ENCODE results near the gene METTL5.
"Not testable (repeated sequence)": the region's sequence is repeated elsewhere in the genome, so short reads cannot be mapped to it uniquely, and the experiment has no call there.

METTL5 gene

GRCh38 chr2:169828141-169828811 is 3.6 kb upstream of the METTL5 start:
- DNase-seq: peak; percentile 17

DNA sequence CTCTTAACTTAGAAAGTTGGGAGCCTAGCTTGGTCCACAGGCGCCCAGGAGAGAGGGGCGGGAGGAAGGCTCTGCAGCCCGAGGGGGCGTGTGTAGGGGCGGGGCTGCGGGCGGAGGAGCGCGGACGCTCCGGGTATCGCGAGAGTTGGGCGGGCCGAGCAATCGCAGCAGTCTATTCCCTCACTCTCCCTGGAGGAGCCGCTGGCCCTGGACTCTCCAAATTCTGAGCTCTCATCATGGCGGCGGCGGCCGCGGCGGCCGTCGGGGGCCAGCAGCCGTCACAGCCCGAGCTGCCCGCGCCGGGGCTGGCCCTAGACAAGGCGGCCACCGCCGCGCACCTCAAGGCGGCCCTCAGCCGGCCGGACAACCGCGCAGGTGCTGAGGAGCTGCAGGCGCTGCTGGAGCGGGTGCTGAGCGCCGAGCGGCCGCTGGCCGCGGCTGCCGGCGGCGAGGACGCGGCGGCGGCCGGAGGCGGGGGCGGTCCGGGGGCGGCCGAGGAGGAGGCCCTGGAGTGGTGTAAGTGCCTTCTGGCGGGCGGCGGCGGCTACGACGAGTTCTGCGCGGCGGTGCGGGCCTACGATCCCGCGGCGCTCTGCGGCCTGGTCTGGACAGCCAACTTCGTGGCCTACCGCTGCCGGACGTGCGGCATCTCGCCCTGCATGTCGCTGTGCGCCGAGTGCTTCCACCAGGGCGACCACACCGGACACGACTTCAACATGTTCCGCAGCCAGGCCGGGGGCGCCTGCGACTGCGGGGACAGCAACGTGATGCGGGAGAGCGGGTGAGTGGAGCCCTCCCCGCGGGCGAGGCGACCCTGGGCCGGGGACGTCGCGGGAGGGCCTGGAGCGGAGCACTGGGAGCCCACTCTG is 2.8 kb upstream of the METTL5 start, which contains the start of gene UBR3:
Gene UBR3, plus strand, starts transcription at position 183 of the 869 bp plus-strand sequence. Its CDS starts 54 bp downstream, at position 237.
- peak; percentile 85 for DNase-seq

- no peak for DNase-seq
Observed at GRCh38 chr2:169823996-169824372, 721 bp downstream of the METTL5 start.

GRCh38 chr2:169822785-169823392 is 1.8 kb downstream of the METTL5 start:
- DNase-seq: no peak

DNA sequence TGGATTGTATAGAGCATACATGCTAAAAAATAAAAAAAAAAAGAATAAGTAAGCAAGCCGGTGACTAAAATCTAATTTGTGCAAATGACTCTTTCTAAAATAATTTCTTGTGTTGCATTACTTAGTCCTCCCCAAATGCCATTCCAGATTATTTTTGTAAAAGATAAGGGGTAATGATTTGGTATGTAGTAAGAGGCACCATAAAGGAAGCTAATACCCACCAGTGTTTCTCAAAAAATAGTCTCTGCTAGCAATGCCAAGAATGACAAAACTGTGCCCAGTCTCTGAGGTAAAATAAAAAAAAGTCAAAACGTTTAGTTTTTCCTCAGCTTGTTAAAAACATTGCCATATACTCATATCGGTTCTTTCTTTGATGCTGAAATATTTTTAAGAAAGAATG is 2.7 kb downstream of the METTL5 start:
- no peak for DNase-seq

DNA sequence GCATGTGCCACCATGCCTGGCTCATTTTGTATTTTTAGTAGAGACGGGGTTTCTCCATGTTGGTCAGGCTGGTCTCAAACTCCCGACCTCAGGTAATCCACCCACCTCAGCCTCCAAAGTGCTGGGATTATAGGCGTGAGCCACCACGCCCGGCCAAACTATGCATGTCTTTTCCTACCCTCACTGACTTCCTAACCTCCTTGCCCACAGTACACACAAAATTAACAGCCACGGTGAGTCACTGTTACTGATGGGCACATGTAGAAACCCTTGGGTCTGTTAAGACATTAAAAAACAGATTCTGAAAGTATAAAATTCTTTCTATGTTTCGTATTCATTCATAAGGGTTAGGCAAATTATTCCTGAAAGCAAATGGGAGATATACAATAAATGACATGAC is 4.6 kb downstream of the METTL5 start:
- DNase-seq: not testable (repeated sequence)

DNA sequence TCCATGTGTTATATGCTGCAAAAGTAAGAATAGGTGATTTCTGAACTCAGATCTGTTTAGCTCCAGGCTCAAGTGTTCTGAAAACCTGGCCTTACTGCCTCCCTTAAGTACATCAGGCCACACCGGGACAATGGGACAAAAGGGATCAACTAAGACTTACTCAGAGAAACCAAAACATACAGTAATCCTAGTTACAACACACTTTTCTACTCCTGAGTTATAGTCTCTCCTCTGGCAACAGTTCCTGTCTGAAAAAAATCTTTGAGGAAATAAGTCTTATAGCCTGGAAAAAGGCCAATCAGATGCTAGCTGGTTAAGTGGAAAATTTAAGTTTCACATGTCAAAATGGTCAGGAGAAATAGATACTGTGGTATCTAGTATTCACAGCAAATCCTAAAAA is 5.6 kb downstream of the METTL5 start:
- no peak for DNase-seq

DNA sequence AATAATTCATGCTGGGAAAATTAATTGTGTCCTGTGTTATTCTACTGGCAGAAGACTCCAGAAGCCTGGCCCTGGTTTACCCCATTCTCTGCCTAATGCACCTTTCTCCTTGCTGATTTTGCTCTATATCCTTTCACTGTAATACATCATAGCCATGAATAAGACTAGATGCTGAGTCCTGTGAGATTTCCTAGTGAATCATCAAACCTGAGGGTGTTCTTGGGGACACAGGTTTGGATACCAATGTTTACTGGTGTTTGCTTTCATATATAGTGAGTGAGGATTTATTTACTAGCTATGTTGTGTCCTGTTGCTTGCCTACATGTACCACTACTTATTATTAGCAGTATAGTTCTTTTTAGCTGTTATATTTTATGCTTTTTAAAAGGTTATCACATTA is 6.5 kb downstream of the METTL5 start:
- no peak for DNase-seq

DNA sequence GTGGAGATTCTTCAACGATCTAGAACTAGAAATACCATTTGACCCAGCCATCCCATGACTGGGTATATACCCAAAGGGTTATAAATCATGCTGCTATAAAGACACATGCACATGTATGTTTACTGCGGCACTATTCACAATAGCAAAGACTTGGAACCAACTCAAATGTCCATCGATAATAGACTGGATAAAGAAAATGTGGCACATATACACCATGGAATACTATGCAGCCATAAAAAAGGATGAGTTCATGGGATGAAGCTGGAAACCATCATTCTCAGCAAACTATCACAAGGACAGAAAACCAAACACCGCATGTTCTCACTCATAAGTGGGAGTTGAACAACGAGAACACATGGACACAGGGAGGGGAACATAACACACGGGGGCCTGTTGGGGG is 7.3 kb downstream of the METTL5 start:
- not testable (repeated sequence) for DNase-seq

DNA sequence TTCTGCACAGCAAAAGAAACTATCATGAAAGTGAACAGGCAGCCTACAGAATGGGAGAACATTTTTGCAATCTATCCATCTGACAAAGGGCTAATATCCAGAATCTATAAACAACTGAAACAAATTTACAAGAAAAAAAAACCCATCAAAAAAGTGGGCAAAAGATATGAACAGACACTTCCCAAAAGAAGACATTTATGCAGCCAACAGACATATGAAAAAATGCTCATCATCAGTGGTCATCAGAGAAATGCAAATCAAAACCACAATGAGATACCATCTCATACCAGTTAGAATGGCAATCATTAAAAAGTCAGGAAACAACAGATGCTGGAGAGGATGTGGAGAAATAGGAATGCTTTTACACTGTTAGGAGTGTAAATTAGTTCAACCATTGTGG is 7.7 kb downstream of the METTL5 start:
- not testable (repeated sequence) for DNase-seq

DNA sequence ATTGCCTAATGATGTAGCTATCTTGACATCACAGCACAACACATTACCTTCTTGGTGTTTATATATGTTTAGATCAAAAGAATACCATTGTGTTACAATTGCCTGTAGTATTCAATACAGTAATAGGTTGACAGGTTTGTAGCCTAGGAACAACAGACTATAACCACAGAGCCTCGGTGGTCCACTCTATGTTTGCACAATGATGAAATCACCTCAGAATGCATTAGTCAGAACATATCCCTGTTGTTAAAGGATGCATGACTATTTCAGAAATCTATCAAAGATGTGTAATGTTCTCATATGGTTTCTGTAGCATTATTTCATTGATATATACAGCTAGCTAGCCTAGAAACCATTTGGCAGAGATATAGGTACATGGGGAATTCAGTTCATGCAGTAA is 8.9 kb downstream of the METTL5 start:
- no peak for DNase-seq

- DNase-seq: no peak
Observed at GRCh38 chr2:169808221-169808620, 16.5 kb downstream of the METTL5 start.

GRCh38 chr2:169806586-169806985 is 18.1 kb downstream of the METTL5 start:
- DNase-seq: no peak

DNA sequence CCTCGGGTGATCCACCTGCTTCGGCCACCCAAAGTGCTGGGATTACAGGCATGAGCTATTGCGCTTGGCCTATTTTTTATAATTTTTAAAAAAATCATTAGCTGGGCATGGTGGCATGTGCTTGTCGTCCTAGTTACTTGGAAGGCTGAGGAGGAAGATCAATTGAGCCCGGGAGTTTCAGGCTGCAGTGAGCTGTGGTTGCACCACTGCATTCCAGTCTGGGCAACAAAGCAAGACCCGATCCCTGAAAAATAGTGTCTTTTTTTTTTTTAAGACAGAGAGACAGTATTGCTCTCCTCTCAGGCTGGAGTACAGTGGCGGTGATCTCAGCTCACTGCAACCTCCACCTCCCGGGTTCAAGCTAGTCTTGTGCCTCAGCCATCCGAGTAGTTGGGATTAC is 21.2 kb downstream of the METTL5 start:
- DNase-seq: no peak

DNA sequence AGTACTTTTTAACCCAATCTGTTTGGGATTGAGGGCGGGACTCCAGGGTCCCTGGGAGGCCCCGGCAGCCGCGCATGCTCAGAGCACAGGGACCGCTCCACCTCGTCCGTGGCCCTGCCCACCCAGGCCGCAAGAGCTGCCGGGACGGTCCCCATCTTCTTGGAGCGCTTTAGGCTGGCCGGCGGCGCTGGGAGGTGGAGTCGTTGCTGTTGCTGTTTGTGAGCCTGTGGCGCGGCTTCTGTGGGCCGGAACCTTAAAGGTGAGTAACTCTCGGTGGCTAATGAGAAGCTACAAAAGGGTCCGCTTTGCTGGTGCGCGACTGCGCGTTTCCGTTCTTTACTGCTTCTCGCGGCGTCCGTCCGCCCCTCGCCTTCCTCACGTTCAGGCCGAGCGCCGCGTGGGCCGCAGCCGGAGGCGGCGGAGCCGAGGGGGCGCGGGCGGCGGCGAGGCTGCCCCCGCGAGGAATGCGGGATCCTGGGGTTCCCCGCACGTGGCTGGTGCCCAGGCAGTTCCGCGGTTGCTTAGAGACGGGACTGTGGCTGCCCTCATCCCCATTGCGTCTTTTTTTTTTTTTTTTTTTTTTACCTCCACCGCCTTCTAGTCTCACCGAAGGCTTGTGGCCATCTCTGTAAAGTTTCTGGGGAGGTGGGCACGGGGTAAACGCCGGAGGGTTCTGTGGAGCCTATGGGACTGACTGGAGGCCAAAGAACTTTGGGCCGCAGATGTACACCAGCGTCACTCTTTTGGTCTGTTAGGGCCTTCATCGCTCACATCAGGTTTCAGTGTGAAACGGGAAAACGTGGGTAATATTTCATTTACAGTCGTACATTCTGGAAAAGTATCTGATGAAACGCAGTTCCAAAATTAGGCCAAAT is 25.8 kb downstream of the METTL5 start, which contains the start of gene SSB:
Gene SSB, plus strand, starts transcription at position 154 of the 875 bp plus-strand sequence. CDS start 2,090 bp downstream, outside the sequence.
- DNase-seq: peak; percentile 85

DNA sequence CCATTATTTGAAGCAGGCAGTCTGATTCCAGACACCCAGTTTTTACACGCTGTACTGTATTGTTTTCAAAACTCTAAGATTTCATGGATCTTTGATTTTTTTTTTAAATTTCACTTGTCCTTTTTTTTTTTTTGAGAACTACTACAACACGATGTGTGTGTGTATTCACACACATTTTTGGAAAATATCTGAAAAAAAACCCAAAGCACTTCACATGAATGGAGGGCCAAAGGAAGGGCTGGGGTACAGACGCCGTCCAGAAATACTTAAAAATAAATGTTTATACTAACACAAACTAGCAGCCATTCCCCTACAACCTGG is 26.3 kb downstream of the METTL5 start:
- DNase-seq: no peak

DNA sequence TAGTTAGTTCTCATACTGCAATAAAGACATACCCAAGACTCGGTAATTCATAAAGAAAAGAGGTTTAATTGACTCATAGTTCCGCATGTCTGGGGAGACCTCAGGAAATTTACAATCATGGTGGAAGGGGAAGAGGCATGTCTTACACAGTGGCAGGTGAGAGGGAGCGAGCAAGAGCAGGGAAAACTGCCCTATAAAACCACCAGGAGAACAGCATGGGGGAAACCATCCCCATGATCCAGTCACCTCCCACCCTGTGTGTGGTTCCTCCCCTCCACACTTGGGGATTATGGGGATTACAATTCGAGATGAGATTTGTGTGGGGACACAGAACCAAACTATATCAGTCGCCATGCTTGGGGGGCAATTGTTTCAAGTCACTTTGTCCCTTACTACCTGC is 27.1 kb downstream of the METTL5 start:
- DNase-seq: no peak

DNA sequence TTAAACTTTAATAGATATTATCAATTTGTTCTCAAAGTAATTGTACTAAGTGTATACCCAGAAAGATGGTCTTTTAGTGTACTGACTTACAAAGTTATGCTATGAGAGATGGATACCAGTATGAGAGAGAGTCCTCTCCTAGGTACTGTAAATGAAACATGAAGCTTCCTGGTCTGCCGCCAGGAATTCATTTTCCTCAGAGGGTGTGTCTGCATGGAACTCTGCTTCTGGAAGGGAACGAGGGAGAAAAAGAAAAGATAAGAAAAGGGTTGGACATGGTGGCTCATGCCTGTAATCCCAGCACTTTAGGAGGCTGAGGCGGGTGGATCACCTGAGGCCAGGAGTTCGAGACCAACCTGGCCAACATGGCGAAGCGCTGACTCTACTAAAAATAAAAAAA is 28.3 kb downstream of the METTL5 start:
- DNase-seq: no peak

DNA sequence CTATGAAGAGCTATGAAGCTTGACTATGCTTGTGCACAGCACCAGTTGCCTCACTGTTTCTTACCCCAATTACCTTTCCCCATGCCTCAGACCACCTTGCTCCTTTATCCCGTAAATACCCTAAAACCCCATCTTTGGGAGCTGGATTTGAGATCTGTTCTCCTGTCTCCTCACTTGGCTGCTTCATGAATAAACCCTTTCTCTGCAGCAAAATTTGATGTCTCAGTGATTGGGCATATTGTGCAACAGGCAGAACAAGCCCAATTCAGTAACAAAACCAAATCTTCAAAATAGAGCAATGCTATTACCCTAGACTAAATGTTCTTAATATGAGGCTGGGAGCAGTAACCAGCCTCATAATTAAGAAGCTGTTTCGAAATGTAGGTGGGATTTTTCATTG is 29.5 kb downstream of the METTL5 start:
- DNase-seq: no peak

DNA sequence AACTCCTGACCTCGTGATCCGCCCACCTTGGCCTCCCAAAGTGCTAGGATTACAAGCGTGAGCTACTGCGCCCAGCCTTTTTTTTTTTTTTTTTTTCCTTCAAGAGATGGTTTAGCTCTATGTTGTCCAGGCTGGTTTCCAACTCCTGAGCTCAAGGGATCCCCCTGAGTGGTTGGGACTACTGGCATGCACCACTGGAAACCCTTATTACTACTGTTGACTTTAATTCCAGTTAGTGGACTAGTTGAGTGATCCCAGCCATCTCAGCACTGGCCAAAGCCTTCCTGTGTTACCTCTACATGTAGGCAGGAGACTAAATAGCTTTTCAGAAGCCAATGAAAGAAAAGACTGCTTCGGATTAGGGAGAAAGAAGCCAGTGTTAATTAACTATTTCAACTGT is 34.1 kb downstream of the METTL5 start:
- no peak for DNase-seq

GRCh38 chr2:169782513-169782912 is 42.2 kb downstream of the METTL5 start:
- no peak for DNase-seq

DNA sequence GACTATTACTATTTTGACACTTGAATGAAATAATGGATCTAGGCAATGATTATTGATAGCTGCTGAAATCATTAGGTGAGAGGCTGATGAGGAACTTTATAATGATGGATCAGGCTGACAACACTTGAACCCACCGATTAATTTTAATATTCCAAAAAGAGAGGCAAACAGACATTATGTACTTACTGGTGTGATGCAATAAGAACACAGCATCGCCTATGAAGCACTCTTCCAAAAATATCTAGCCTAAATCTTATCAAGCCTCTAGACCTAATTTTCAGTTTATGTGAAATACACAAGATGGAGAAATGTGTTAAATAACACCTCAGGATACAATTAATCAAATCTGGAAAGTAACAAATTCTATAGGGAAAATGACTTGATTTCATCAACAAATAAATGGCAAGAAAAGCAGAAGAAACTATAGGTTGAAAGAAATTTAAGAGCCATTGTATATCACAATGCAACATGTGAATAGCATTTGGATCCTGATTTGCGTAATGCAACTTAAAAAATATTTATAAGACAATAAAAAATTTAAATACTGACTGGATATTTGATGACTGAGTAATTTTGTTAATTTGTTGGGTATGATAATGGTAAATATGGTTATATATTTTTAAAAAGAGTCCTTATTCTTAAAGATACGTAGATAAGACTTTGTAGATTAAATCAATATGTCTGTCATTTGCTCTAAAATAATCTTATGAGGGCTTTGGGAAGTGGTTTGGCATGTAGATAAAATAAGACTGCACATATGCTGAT is 43.3 kb downstream of the METTL5 start:
- DNase-seq: no peak

Measured in NCI-H2029 (cell line).